GM10248 (cell line): Measurements from ENCODE around the gene OSBP.
A peak's percentile ranks its signal among the peaks of the same experiment; 100 is the strongest.
"Not testable (repeated sequence)": the region's sequence is repeated elsewhere in the genome, so short reads cannot be mapped to it uniquely, and the experiment has no call there.

Experiments
- CTCF ChIA-PET: fragments of 300-600 bp; sonication (Branson Sonifier 250); formaldehyde crosslinking; extraction: SDS; loops from one replicate; lab custom pipeline; 2021; ENCODE audit warnings: antibody characterized with exemption; lab: Yijun Ruan, JAX
- POLR2A ChIA-PET: fragments of 350-650 bp; sonication (Branson Sonifier 250); formaldehyde crosslinking; extraction: SDS; loops from one replicate; lab custom pipeline; 2020; ENCODE audit warnings: antibody characterized with exemption; lab: Yijun Ruan, JAX
- DNase-seq: peaks from one replicate; pipeline ENCODE4 v3.0.0; 2012; ENCODE audit errors: extremely low spot score
- CTCF ChIP-seq: IDR thresholded peaks from 2 replicates; pipeline ENCODE4 v1.5.1; 2012; ENCODE audit warnings: mild to moderate bottlenecking, low read depth; ENCODE audit errors: extremely low read depth, missing control alignments, control extremely low read depth

OSBP gene

GRCh38 chr11:59553323-59553722 lies 62.3 kb downstream of the OSBP start:
- DNase-seq: no peak
- ChIA-PET POLR2A (no interaction called here), CTCF (no interaction called here)
- no peak for TF ChIP-seq CTCF

- ChIA-PET POLR2A (no interaction called here), CTCF (no interaction called here)
- no peak for DNase-seq
- TF ChIP-seq CTCF: no peak
Measured at GRCh38 chr11:59552844-59553243, 62.7 kb downstream of the OSBP start.

GRCh38 chr11:59551659-59552521 lies 63.7 kb downstream of the OSBP start:
- CTCF ChIA-PET: interaction anchor here (3.5 kb wide), 1 partner anchor 14 kb away, joined by 28 read pairs; no protein-coding TSS in a partner anchor
- POLR2A ChIA-PET: no interaction called here
- no peak for TF ChIP-seq CTCF
- no peak for DNase-seq

- POLR2A ChIA-PET: no interaction called here
- CTCF ChIA-PET: interaction anchor here (1.7 to 3.5 kb wide), 2 partner anchors 13 to 121 kb away, joined by 4 to 28 read pairs; no protein-coding TSS in a partner anchor
- TF ChIP-seq CTCF: no peak
- DNase-seq: peak; percentile 39
Measured at GRCh38 chr11:59550842-59551658, 64.5 kb downstream of the OSBP start.

- ChIA-PET CTCF (interaction anchor here (1.7 to 3.5 kb wide), 2 partner anchors 12 to 122 kb away, joined by 4 to 28 read pairs; no protein-coding TSS in a partner anchor), POLR2A (interaction anchor here (0.5 to 1.8 kb wide), 3 partner anchors 11 to 405 kb away, joined by 3 to 4 read pairs (median 3); no protein-coding TSS in a partner anchor)
- TF ChIP-seq CTCF: peak; percentile 45
- DNase-seq: peak; percentile 83
Measured at GRCh38 chr11:59550368-59550841, 65.2 kb downstream of the OSBP start.

GRCh38 chr11:59548309-59548656 lies 67.3 kb downstream of the OSBP start:
- ChIA-PET CTCF (interaction anchor here (1.5 to 3.5 kb wide), 3 partner anchors 10 to 19 kb away, joined by 4 to 28 read pairs (median 5); no protein-coding TSS in a partner anchor), POLR2A (no interaction called here)
- no peak for TF ChIP-seq CTCF
- no peak for DNase-seq

GRCh38 chr11:59547605-59548308 lies 67.8 kb downstream of the OSBP start:
- CTCF ChIA-PET: interaction anchor here (1.4 kb wide), 2 partner anchors 10 to 12 kb away, joined by 3 to 11 read pairs; no protein-coding TSS in a partner anchor
- POLR2A ChIA-PET, DNase-seq: not testable (repeated sequence)
